ENCODE data around the gene MEG3. TPM values are rescaled to one million over a fixed set of nuclear protein-coding genes. Genes with fewer than 3 reads are reported as not detected.

MEG3 gene
- polyA plus RNA-seq, 1 donor from 2014 or later, result not detected

DNA sequence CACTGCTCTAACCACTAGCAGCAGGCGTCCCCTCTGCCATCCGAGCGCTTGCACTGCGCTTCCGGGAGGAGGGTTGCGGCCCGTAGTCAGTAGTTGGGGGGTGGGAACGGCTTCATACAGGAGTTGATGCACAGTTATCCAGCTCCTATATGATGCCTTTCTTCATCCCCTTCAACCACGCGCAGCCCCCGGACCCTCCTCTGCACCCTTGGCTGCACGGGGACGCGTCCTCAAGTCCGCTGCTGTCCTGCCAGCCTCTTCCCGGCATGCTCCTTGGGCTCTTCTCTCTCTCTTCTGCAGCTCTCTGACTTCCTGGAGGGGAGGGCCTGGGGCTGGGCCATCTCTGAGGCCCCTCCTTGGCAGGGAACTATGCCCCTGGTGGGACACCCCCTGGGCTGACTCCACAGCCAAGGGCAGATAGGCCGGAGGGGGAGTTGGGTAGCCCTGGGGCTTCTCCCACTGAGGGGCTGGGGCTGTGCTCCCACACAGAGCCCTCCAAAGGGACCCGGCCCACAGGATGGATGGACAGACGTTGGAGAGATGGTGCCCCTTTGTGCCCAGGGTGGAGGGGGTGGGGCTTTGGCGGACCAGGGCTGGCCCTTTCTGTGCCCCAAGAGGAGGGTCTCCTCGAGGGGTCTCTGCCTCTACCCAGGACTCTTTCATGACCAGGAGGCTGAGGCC, 48.6 kb downstream of the MEG3 start:
- no peaks in the 10 kb centered on the region for H3K9me3 ChIP-seq (ENCODE audit: low read length)
- TF ChIP-seq SMC3 (conservative IDR thresholded peaks at IDR 0.05; ENCODE audit: poor library complexity) (no peak), EZH2 (IDR thresholded peaks at IDR 0.05; ENCODE audit: borderline replicate concordance, insufficient read depth, low read length, poor library complexity, severe bottlenecking) (no peak), MXI1 (conservative IDR thresholded peaks at IDR 0.05; ENCODE audit: poor library complexity, severe bottlenecking) (no peak), RAD21 (conservative IDR thresholded peaks at IDR 0.05) (no peak), EP300 (conservative IDR thresholded peaks at IDR 0.05; ENCODE audit: poor library complexity, severe bottlenecking) (no peak), POLR2AphosphoS5 (IDR thresholded peaks at IDR 0.05) (no peak), TAF1 (IDR thresholded peaks at IDR 0.05; ENCODE audit: low read depth) (no peak)
- TF ChIP-seq, protein P1, sequence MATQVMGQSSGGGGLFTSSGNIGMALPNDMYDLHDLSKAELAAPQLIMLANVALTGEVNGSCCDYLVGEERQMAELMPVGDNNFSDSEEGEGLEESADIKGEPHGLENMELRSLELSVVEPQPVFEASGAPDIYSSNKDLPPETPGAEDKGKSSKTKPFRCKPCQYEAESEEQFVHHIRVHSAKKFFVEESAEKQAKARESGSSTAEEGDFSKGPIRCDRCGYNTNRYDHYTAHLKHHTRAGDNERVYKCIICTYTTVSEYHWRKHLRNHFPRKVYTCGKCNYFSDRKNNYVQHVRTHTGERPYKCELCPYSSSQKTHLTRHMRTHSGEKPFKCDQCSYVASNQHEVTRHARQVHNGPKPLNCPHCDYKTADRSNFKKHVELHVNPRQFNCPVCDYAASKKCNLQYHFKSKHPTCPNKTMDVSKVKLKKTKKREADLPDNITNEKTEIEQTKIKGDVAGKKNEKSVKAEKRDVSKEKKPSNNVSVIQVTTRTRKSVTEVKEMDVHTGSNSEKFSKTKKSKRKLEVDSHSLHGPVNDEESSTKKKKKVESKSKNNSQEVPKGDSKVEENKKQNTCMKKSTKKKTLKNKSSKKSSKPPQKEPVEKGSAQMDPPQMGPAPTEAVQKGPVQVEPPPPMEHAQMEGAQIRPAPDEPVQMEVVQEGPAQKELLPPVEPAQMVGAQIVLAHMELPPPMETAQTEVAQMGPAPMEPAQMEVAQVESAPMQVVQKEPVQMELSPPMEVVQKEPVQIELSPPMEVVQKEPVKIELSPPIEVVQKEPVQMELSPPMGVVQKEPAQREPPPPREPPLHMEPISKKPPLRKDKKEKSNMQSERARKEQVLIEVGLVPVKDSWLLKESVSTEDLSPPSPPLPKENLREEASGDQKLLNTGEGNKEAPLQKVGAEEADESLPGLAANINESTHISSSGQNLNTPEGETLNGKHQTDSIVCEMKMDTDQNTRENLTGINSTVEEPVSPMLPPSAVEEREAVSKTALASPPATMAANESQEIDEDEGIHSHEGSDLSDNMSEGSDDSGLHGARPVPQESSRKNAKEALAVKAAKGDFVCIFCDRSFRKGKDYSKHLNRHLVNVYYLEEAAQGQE (IDR thresholded peaks at IDR 0.05; ENCODE audit: borderline replicate concordance), result no peak
- TF ChIP-seq, protein P2, sequence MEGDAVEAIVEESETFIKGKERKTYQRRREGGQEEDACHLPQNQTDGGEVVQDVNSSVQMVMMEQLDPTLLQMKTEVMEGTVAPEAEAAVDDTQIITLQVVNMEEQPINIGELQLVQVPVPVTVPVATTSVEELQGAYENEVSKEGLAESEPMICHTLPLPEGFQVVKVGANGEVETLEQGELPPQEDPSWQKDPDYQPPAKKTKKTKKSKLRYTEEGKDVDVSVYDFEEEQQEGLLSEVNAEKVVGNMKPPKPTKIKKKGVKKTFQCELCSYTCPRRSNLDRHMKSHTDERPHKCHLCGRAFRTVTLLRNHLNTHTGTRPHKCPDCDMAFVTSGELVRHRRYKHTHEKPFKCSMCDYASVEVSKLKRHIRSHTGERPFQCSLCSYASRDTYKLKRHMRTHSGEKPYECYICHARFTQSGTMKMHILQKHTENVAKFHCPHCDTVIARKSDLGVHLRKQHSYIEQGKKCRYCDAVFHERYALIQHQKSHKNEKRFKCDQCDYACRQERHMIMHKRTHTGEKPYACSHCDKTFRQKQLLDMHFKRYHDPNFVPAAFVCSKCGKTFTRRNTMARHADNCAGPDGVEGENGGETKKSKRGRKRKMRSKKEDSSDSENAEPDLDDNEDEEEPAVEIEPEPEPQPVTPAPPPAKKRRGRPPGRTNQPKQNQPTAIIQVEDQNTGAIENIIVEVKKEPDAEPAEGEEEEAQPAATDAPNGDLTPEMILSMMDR (IDR thresholded peaks at IDR 0.05; ENCODE audit: poor library complexity, severe bottlenecking), result no peak
- no peaks in the 10 kb centered on the region for H3F3A ChIP-seq (ENCODE audit: insufficient read depth, low read length, poor library complexity, severe bottlenecking)
- no peaks in the 10 kb centered on the region for H4K20me1 ChIP-seq (ENCODE audit: insufficient read depth)
- no peak overlapping the region for H2AFZ ChIP-seq (ENCODE audit: low read depth, low read length)
- H3K27ac ChIP-seq (ENCODE audit: low read length), result no peak overlapping the region
- no peak overlapping the region for H3K4me3 ChIP-seq (ENCODE audit: low read length)
- H3K27me3 ChIP-seq (ENCODE audit: insufficient read depth, low read depth, low read length), result no peaks in the 10 kb centered on the region
- H3K36me3 ChIP-seq (ENCODE audit: insufficient read depth, low read length), result no peaks in the 10 kb centered on the region
- no peaks in the 10 kb centered on the region for H3K9me2 ChIP-seq (ENCODE audit: insufficient read depth, low read length)
- no peaks in the 10 kb centered on the region for H3K79me2 ChIP-seq (replicated peaks; ENCODE audit: insufficient read depth, low read length)
- H3K4me2 ChIP-seq (ENCODE audit: low read length), result no peak overlapping the region
- H3K9ac ChIP-seq (ENCODE audit: low read length), result no peak overlapping the region

DNA sequence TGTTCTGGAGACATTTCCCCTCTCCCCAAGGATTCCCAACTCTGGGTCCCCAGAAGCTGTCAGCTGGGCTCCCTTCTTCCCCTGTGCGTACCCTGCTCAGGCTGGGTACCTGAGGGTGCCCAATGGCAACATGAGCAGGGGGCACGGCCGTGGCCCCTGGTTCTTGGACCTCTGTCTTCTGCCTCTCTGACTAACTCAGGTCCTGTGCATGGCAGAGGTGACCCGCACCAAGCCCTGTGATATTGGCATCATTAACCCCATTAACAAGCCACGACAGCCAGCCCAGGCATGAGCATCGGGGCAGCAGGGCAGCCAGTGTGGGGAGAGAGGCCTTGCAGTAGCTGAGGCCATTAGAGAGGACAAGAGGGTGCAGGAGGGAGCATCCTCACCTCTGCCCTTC, 49.2 kb downstream of the MEG3 start:
- no peaks in the 10 kb centered on the region for H3K36me3 ChIP-seq (ENCODE audit: insufficient read depth, low read length)
- no peak overlapping the region for H3K27ac ChIP-seq (ENCODE audit: low read length)
- no peaks in the 10 kb centered on the region for H3K9me2 ChIP-seq (ENCODE audit: insufficient read depth, low read length)
- no peak overlapping the region for H3K4me2 ChIP-seq (ENCODE audit: low read length)
- H4K20me1 ChIP-seq (ENCODE audit: insufficient read depth), result no peaks in the 10 kb centered on the region
- no peak overlapping the region for H2AFZ ChIP-seq (ENCODE audit: low read depth, low read length)
- no peak overlapping the region for H3K9ac ChIP-seq (ENCODE audit: low read length)
- no peaks in the 10 kb centered on the region for H3K79me2 ChIP-seq (replicated peaks; ENCODE audit: insufficient read depth, low read length)
- H3K9me3 ChIP-seq (ENCODE audit: low read length), result no peaks in the 10 kb centered on the region
- H3F3A ChIP-seq (ENCODE audit: insufficient read depth, low read length, poor library complexity, severe bottlenecking), result no peaks in the 10 kb centered on the region
- H3K4me3 ChIP-seq (ENCODE audit: low read length), result no peak overlapping the region
- no peak for TF ChIP-seq EZH2 (IDR thresholded peaks at IDR 0.05; ENCODE audit: borderline replicate concordance, insufficient read depth, low read length, poor library complexity, severe bottlenecking)
- no peak for TF ChIP-seq TAF1 (IDR thresholded peaks at IDR 0.05; ENCODE audit: low read depth)
- no peak for TF ChIP-seq EP300 (conservative IDR thresholded peaks at IDR 0.05; ENCODE audit: poor library complexity, severe bottlenecking)
- TF ChIP-seq, protein P2 (IDR thresholded peaks at IDR 0.05; ENCODE audit: poor library complexity, severe bottlenecking), result no peak
- no peak for TF ChIP-seq RAD21 (conservative IDR thresholded peaks at IDR 0.05)
- no peak for TF ChIP-seq SMC3 (conservative IDR thresholded peaks at IDR 0.05; ENCODE audit: poor library complexity)
- TF ChIP-seq, protein P1 (IDR thresholded peaks at IDR 0.05; ENCODE audit: borderline replicate concordance), result no peak
- no peak for TF ChIP-seq MXI1 (conservative IDR thresholded peaks at IDR 0.05; ENCODE audit: poor library complexity, severe bottlenecking)
- TF ChIP-seq POLR2AphosphoS5 (IDR thresholded peaks at IDR 0.05), result no peak
- no peaks in the 10 kb centered on the region for H3K27me3 ChIP-seq (ENCODE audit: insufficient read depth, low read depth, low read length)

Data from neural cell (in vitro differentiated cells).